BE2C (cell line): ENCODE measurements around the gene NEURL3.
A peak's percentile ranks its signal among the peaks of the same experiment; 100 is the strongest.

Experiments used
- DNase-seq: peaks from one replicate; pipeline ENCODE4 v3.0.0-alpha.2; 2020
- H3K27me3 ChIP-seq: fragments of 250-450 bp; sonication (Bioruptor Pico); 2 replicates; pipeline ENCODE4 v1.5.1; 2020; ENCODE audit warnings: mild to moderate bottlenecking
- H3K36me3 ChIP-seq: fragments of 250-450 bp; sonication (Bioruptor Pico); 2 replicates; pipeline ENCODE4 v1.5.1; 2020; ENCODE audit warnings: mild to moderate bottlenecking
- H3K4me1 ChIP-seq: fragments of 250-450 bp; sonication (Bioruptor Pico); 2 replicates; pipeline ENCODE4 v1.5.1; 2020
- H3K4me3 ChIP-seq: 2 replicates; pipeline ENCODE4 v1.5.1; 2011; ENCODE audit warnings: low read depth, low read length
- H3K9me3 ChIP-seq: fragments of 250-450 bp; sonication (Bioruptor Pico); 2 replicates; pipeline ENCODE4 v1.5.1; 2020
- TF ChIP-seq, protein P1 (sequence below): IDR thresholded peaks from 2 replicates; pipeline ENCODE4 v1.5.1; 2012; ENCODE audit warnings: mild to moderate bottlenecking, low read depth, low read length

The NEURL3 gene

DNA sequence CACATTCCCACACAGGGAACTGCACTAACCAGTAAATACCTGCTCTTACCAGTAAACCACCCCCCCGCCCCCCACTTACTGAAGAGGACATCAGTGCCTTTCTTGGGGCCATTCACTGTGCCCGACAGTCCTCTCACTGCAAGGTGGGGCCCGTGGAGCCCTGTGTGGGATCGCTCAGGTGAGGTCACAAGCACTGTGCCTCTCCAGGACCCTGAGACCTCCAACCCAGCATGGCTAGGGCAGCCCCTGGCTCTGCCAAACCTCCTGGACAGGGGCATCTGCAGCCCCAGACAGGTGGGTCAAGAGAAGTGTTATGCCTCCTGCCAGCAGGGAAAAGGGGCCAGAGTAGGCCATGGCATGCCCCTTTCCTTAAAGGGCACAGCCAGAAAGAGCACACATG lies 6.7 kb upstream of the NEURL3 start:
- DNase-seq, result no peak
- no peaks in the 10 kb centered on the region for H3K9me3 ChIP-seq
- no peak overlapping the region for H3K4me3 ChIP-seq
- TF ChIP-seq, protein P1, sequence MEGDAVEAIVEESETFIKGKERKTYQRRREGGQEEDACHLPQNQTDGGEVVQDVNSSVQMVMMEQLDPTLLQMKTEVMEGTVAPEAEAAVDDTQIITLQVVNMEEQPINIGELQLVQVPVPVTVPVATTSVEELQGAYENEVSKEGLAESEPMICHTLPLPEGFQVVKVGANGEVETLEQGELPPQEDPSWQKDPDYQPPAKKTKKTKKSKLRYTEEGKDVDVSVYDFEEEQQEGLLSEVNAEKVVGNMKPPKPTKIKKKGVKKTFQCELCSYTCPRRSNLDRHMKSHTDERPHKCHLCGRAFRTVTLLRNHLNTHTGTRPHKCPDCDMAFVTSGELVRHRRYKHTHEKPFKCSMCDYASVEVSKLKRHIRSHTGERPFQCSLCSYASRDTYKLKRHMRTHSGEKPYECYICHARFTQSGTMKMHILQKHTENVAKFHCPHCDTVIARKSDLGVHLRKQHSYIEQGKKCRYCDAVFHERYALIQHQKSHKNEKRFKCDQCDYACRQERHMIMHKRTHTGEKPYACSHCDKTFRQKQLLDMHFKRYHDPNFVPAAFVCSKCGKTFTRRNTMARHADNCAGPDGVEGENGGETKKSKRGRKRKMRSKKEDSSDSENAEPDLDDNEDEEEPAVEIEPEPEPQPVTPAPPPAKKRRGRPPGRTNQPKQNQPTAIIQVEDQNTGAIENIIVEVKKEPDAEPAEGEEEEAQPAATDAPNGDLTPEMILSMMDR, result no peak
- no peaks in the 10 kb centered on the region for H3K4me1 ChIP-seq
- H3K27me3 ChIP-seq, result no peaks in the 10 kb centered on the region
- H3K36me3 ChIP-seq, result no peaks in the 10 kb centered on the region

DNA sequence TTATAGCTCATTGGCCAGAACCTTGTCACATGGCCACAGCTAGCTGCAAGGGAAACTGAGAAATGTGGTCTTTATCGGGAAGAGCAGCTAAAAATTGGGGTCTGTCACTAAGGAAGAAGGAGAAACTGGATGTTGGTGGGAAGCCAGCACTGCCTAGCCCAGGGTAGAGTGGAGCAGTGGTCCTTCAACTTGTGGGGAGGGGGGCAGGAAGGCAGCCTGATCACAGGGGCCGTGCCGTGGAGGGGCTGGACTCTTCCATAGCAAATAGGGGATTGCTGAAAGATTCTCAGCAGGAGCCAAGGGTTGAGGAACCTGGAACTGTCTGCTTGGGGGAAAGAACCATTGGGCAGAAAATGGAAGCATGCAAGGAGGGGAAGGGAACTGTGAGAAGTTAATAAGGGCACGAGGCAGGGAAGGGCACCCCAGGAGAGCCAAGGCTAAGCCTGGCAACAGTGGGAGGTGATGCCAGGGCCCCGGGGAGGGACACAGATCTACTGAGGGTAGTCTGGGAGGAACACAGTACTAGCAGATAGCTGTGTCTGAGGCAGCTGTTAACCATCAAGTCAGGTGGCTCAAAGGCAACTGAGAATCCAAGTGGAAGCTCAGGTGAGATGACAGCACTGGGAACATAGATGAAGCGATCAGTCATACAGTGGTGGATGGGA lies 5.9 kb upstream of the NEURL3 start:
- H3K36me3 ChIP-seq, result no peaks in the 10 kb centered on the region
- no peaks in the 10 kb centered on the region for H3K4me1 ChIP-seq
- no peaks in the 10 kb centered on the region for H3K9me3 ChIP-seq
- DNase-seq, result no peak
- TF ChIP-seq, protein P1, result no peak
- no peak overlapping the region for H3K4me3 ChIP-seq
- H3K27me3 ChIP-seq, result no peaks in the 10 kb centered on the region

DNA sequence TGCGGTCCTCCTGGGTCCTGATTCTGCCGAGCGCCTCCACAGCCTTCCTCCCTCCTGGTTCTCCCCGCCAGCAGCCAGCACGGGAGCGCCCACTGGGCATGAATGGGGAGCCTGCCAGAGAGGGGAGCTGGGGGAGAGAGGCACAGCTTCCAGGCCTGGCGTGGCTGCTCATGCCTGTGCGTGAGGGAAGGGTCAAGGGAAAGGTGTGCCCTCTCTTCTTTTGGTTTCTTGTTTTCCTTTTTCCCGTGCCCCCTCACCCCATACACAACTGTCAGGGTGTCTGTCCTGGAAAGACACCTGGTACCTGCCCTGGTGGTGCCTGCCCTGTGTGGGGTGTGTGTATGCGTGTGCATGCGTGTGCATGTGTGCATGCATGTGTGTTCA lies 4.7 kb upstream of the NEURL3 start:
- Histone ChIP-seq H3K4me3 (no peak overlapping the region), H3K4me1 (no peaks in the 10 kb centered on the region), H3K36me3 (no peaks in the 10 kb centered on the region), H3K9me3 (no peaks in the 10 kb centered on the region), H3K27me3 (no peaks in the 10 kb centered on the region)
- TF ChIP-seq, protein P1, result no peak
- no peak for DNase-seq

DNA sequence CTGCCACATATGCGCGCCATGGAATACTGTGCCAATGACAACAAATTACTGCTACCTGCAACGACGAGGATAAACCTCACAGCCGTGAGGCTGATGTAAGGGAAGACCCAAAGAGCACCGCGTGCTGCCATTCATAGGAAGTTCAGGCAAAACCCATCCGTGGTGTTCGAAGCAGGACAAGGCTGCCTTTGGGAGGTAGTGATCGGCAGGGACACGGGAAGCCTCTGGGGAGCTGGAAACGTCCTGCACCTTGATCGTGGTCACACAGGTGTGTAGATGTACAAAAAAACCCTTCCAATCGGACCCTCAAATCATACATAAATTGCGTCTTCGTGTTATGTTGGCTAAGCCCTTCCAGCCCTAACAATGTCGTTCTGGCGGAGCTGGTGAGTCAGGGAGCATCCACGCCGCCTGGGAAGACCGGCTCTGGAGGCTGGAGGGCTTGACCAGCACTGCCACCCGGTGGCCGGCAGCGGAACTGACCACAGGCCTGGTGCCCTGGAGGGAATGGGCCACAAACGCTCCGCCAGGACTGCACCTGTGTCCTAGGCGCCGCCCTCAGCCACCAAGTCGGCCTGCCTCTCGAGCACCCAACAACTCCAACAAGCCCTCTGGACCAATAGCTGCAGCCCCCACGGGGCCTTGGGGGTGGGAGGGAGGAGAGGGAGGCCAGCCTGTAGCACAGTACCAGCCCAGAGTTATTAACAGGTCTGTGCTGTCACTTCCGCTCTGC lies 4.1 kb upstream of the NEURL3 start:
- no peaks in the 10 kb centered on the region for H3K4me1 ChIP-seq
- no peak overlapping the region for H3K4me3 ChIP-seq
- no peaks in the 10 kb centered on the region for H3K27me3 ChIP-seq
- DNase-seq, result peak; percentile 82
- H3K9me3 ChIP-seq, result no peaks in the 10 kb centered on the region
- TF ChIP-seq, protein P1, result peak; percentile 82
- no peaks in the 10 kb centered on the region for H3K36me3 ChIP-seq

DNA sequence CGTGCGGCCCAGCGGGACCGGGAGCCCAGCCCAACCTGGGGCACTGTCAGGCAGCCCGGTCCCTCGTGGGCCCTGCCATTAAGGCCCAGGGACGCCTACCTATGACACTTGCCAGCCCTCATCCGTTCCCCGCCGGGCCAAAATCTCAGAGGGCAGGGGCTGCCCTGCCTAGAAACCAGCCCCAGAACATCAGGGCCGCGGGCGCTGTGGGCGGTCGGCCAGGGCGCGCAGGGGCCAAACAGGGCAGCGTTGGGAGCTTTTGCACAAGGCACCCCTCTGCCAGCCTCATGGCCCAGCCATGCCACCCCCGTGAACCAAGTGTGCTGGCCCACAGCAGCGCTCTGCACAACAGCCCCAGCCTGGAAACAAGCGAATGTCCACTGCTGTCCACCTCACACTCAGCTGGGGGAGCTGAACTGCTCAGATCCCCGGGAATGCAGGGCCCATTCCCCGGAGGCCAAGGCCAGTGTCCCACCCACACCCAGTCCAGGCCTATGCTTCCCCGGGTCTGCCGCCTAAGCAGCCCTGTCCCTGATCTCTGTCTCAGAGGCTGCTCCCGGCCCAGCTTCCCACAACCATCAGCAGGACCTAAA lies 3.5 kb upstream of the NEURL3 start:
- DNase-seq, result no peak
- Histone ChIP-seq H3K9me3 (no peaks in the 10 kb centered on the region), H3K27me3 (no peaks in the 10 kb centered on the region), H3K4me1 (no peaks in the 10 kb centered on the region), H3K4me3 (no peak overlapping the region), H3K36me3 (no peaks in the 10 kb centered on the region)
- TF ChIP-seq, protein P1, result no peak
